ENCODE measurements around the gene SLC6A3. TPM values are rescaled to one million over a fixed set of nuclear protein-coding genes. Genes with fewer than 3 reads are reported as not detected.

Gene SLC6A3
- total and polyA plus RNA-seq, 2 donors (not counting 1 experiment from before 2014, with no cell fraction given) = 0.01 to 0.15 TPM

DNA sequence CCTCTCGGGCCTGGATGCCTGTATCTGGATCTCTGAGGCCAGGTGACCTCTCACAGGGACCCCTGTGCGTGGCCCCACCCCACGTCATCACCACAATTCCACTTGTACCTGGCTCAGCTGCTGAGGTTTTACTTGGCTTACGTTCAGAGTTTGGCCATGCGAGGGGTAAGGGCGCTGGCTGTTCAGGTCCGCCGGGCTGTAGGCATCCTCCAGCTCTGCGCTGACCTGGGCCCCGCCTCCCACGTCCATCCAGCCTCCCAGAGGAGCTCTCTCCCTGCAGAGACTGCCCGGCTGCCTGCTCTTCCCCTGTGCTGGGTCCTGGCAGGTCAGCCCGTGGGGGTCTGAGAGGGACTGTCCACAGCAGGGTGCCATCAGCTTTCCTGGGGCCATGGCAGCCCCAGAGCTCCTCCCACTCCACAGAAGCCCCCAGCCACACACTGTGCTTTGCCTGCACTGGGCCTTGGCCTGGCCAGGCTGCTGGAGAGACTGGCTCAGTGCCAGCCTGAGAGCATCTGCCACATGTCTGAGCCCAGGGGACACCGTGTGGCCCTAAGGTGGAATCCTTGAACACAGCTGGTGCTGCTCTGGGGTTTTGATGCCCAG, 43.6 kb downstream of the SLC6A3 start:
- ChIA-PET CTCF (no interaction called here), POLR2A (no interaction called here)
- Histone ChIP-seq H3K36me3 (replicated peaks in 1 of 2; ENCODE audit: control extremely low read depth in 1 of 2, control insufficient read depth in 1 of 2, extremely low read depth in 1 of 2, insufficient read depth in 2 of 2, low read length in 1 of 2) (no peaks in the 10 kb centered on the region), H3K27ac (ENCODE audit: low read length in 2 of 2) (no peak overlapping the region), H3K4me2 (replicated peaks; ENCODE audit: low read depth, low read length, poor library complexity, severe bottlenecking) (no peak overlapping the region), H3K27me3 (replicated peaks in 1 of 4; ENCODE audit: control extremely low read depth in 1 of 4, control insufficient read depth in 3 of 4, insufficient read depth in 4 of 4, low read length in 3 of 4) (peaks cover 0 to 8% (median 0%) of the 10 kb centered on the region in 4 experiments), H4K20me1 (ENCODE audit: control insufficient read depth, insufficient read depth, low read length, poor library complexity, severe bottlenecking) (no peaks in the 10 kb centered on the region), H3K9me3 (ENCODE audit: control extremely low read depth in 1 of 3, control insufficient read depth in 2 of 3, insufficient read depth in 1 of 3, low read length in 2 of 3) (peaks cover 0 to 5% (median 0%) of the 10 kb centered on the region in 3 donors), H3K4me3 (ENCODE audit: control extremely low read depth in 1 of 5, extremely low read depth in 1 of 5, insufficient read depth in 1 of 5, low read depth in 2 of 5, low read length in 4 of 5) (no peak overlapping the region), H3K4me1 (ENCODE audit: control insufficient read depth in 2 of 2, insufficient read depth in 2 of 2, low read length in 2 of 2) (no peaks in the 10 kb centered on the region), H3K79me2 (ENCODE audit: control insufficient read depth, insufficient read depth, low read length) (no peaks in the 10 kb centered on the region), H3K9ac (ENCODE audit: low read length) (no peak overlapping the region), H2AFZ (ENCODE audit: insufficient read depth, low read depth, low read length, poor library complexity, severe bottlenecking) (no peak overlapping the region)
- no peak for DNase-seq
- Mint-ChIP-seq H3K4me1 (no peaks in the 10 kb centered on the region), H3K9me3 (ENCODE audit: insufficient read depth) (no peaks in the 10 kb centered on the region), H3K4me3 (no peak overlapping the region), H3K27ac (no peak overlapping the region), H3K27me3 (peaks cover 30% of the 10 kb centered on the region)
- intact Hi-C loops (cut with micrococcal nuclease) = no loop called here
- ATAC-seq (ENCODE audit: low read depth) = no peak
- no peak for TF ChIP-seq EZH2 (IDR thresholded peaks at IDR 0.05; ENCODE audit: borderline replicate concordance, insufficient read depth, low read depth, low read length, poor library complexity, severe bottlenecking)
- TF ChIP-seq, protein P1, sequence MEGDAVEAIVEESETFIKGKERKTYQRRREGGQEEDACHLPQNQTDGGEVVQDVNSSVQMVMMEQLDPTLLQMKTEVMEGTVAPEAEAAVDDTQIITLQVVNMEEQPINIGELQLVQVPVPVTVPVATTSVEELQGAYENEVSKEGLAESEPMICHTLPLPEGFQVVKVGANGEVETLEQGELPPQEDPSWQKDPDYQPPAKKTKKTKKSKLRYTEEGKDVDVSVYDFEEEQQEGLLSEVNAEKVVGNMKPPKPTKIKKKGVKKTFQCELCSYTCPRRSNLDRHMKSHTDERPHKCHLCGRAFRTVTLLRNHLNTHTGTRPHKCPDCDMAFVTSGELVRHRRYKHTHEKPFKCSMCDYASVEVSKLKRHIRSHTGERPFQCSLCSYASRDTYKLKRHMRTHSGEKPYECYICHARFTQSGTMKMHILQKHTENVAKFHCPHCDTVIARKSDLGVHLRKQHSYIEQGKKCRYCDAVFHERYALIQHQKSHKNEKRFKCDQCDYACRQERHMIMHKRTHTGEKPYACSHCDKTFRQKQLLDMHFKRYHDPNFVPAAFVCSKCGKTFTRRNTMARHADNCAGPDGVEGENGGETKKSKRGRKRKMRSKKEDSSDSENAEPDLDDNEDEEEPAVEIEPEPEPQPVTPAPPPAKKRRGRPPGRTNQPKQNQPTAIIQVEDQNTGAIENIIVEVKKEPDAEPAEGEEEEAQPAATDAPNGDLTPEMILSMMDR (IDR thresholded peaks at IDR 0.05) = no peak
- WGBS (ENCODE audit: insufficient coverage) = 68% methylated on average over 14 of the region's 14 CpGs

DNA sequence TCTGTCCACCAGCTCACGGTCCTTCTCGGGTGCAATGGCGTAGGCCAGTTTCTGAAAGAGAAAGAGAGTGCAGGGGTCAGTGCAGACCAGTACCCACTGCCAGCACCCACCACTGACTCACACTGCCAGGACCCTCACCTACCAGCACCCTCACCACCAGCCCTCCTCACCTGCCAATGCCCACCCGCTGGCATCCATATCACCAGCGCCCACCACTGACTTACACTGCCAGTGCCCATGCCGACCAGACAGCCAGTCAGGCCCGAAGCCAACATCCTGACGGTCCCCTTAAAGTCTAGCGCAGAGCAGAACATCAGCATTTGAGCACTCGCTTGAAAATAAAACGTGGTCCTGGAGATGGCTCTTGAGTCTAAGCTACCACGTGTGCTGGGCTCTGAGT, 44.3 kb downstream of the SLC6A3 start:
- ChIA-PET POLR2A (interaction anchor here (0.5 kb wide), 1 partner anchor 81 kb away, joined by 3 read pairs; no protein-coding TSS in a partner anchor), CTCF (no interaction called here)
- Histone ChIP-seq H3K4me2 (replicated peaks; ENCODE audit: low read depth, low read length, poor library complexity, severe bottlenecking) (no peak overlapping the region), H3K9me3 (ENCODE audit: control extremely low read depth in 1 of 3, control insufficient read depth in 2 of 3, insufficient read depth in 1 of 3, low read length in 2 of 3) (peaks cover 0 to 5% (median 0%) of the 10 kb centered on the region in 3 donors), H4K20me1 (ENCODE audit: control insufficient read depth, insufficient read depth, low read length, poor library complexity, severe bottlenecking) (no peaks in the 10 kb centered on the region), H3K79me2 (ENCODE audit: control insufficient read depth, insufficient read depth, low read length) (no peaks in the 10 kb centered on the region), H3K27ac (ENCODE audit: low read length in 2 of 2) (no peak overlapping the region), H3K4me3 (ENCODE audit: control extremely low read depth in 1 of 5, extremely low read depth in 1 of 5, insufficient read depth in 1 of 5, low read depth in 2 of 5, low read length in 4 of 5) (no peak overlapping the region), H3K27me3 (replicated peaks in 1 of 4; ENCODE audit: control extremely low read depth in 1 of 4, control insufficient read depth in 3 of 4, insufficient read depth in 4 of 4, low read length in 3 of 4) (peaks cover 0 to 8% (median 0%) of the 10 kb centered on the region in 4 experiments), H3K4me1 (ENCODE audit: control insufficient read depth in 2 of 2, insufficient read depth in 2 of 2, low read length in 2 of 2) (no peaks in the 10 kb centered on the region), H2AFZ (ENCODE audit: insufficient read depth, low read depth, low read length, poor library complexity, severe bottlenecking) (no peak overlapping the region), H3K9ac (ENCODE audit: low read length) (no peak overlapping the region), H3K36me3 (replicated peaks in 1 of 2; ENCODE audit: control extremely low read depth in 1 of 2, control insufficient read depth in 1 of 2, extremely low read depth in 1 of 2, insufficient read depth in 2 of 2, low read length in 1 of 2) (no peaks in the 10 kb centered on the region)
- TF ChIP-seq, protein P1 (IDR thresholded peaks at IDR 0.05) = no peak
- no peak for TF ChIP-seq EZH2 (IDR thresholded peaks at IDR 0.05; ENCODE audit: borderline replicate concordance, insufficient read depth, low read depth, low read length, poor library complexity, severe bottlenecking)
- ATAC-seq (ENCODE audit: low read depth) (no peak), DNase-seq (no peak)
- H3K4me3 Mint-ChIP-seq = no peak overlapping the region
- no peak overlapping the region for H3K27ac Mint-ChIP-seq
- intact Hi-C loops (cut with micrococcal nuclease) = no loop called here
- H3K27me3 Mint-ChIP-seq = peaks cover 37% of the 10 kb centered on the region
- no peaks in the 10 kb centered on the region for H3K4me1 Mint-ChIP-seq
- 79% methylated on average over 9 of the region's 12 CpGs for WGBS (ENCODE audit: insufficient coverage)
- no peaks in the 10 kb centered on the region for H3K9me3 Mint-ChIP-seq (ENCODE audit: insufficient read depth)

Measured in B cell (primary cell).